Choroid plexus epithelial cell (primary cell): ENCODE results near the gene ARL15.

ENCODE experiments used
- DNase-seq: peaks from one replicate; pipeline ENCODE4 v3.0.0-alpha.2; 2010; ENCODE audit warnings: low read depth
- H3K4me3 ChIP-seq: 2 replicates; pipeline ENCODE4 v1.5.1; 2011; ENCODE audit warnings: low read depth, mild to moderate bottlenecking, control low read depth, low read length, moderate library complexity
- CTCF ChIP-seq: conservative IDR thresholded peaks from 2 replicates; pipeline ENCODE4 v1.5.1; 2011; ENCODE audit warnings: low read depth, mild to moderate bottlenecking, control low read depth, inconsistent platforms, low read length, moderate library complexity

The ARL15 gene

GRCh38 chr5:54254482-54255198, 55.7 kb downstream of the ARL15 start:
- DNase-seq: peak; percentile 68
- peak; percentile 64 for TF ChIP-seq CTCF
- H3K4me3 ChIP-seq: no peak overlapping the region

DNA sequence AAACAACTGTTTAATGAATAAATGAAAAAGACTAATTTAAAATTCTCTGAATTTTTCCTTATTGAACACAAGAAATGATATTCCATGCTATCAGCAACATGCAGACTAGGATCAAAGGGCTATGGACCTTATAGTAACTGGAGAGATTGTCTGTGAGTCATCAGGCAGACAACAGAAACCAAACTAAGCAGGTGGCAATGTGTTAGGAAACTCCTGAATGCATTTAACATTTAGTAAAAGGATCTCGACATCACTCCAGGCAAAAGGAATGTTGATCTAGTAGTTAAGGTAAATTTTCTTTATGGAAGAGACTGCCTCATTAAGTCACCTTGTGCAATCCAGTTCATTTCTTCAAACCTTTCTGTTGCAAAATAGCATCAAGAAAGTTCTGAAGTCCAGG, 58.4 kb downstream of the ARL15 start:
- peak; percentile 45 for DNase-seq
- TF ChIP-seq CTCF: no peak
- H3K4me3 ChIP-seq: no peak overlapping the region

DNA sequence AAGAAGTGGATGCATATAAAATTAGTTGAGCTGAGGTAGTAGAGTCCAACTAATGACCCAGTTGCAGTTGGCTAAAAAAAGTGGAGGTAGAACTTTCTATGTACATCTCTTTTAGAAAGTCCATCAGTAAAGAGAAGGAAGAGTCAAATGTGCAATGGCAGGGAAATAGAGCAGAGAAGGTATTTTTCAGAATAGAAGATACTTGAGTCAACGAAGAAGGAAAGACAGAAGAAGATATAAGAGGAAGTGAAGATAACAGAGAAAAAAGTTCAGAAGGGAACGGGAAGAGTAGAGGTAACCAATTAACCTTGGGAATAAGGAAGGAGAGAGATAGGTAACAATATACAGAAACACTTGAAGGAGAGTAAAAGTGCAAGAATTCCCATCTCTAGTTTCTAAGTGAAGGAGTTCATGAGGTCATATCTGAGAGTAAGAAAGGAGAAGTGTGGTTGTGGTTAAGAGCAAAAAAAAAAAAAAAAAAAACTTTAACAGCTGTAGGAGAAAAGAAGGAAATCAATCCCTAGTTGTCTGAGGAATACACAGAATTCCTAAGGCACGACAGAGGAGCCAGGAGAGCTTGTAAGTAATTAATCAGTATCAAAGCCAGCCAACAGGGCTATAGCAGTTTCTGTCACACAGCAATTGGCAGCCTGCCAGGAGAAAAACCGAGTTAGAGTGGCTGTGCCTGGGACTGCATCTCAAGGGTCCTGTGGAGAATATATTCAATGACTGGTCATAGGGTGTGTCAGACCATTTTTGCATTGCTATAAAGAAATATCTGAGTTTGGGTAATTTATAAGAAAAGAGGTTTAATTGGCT, 61.0 kb downstream of the ARL15 start:
- no peak overlapping the region for H3K4me3 ChIP-seq
- TF ChIP-seq CTCF: no peak
- DNase-seq: peak; percentile 34

DNA sequence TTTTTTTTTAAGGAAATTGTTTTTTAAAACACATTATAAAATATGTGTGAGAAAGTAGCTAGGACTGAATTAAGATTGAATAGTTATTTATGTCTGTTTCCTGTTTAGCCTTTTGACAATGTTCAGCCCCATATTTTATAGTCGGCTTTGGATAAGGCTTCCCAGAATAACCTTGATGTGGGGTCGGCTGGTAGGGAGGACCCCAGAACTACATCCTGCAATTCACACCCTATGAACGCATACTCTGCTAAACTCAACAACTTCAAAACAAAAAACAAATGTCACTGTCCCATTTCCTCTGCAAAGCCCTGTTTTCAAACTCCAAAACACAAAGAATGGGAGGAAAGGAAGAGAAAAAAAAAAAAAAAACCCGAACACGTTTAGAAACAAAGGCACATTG, 63.1 kb downstream of the ARL15 start:
- no peak for DNase-seq
- TF ChIP-seq CTCF: no peak
- H3K4me3 ChIP-seq: no peak overlapping the region

DNA sequence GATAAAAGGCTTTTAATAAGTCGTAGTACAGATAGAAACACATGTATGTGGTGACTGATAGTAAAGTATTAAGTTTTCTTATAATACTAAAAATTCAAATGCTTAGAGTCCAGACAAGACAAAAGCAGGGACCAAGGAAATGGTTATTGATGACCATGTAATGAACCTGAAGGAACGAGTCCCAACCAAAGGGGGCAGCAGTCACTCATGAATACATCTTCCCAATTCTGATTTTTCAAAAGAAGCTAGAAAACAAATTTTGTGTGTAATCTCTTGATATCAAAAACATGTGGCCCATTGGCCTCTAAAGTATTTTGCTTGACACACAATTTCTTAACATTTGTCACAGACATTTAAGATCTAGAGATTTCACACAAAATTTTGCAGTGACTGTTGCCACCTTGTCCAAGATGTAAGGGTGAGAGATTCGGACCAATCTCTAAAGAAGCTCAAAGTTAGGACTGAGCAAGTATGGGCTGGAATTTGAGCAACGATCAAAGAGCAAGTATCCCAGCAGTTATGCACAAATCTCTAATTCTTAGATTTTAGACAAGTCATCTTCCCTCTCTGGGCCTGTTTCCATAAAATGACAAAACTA, 66.8 kb downstream of the ARL15 start:
- TF ChIP-seq CTCF: peak; percentile 79
- DNase-seq: peak; percentile 68
- H3K4me3 ChIP-seq: no peak overlapping the region

GRCh38 chr5:54242297-54242696, 68.1 kb downstream of the ARL15 start:
- no peak for TF ChIP-seq CTCF
- no peak overlapping the region for H3K4me3 ChIP-seq
- no peak for DNase-seq
